Activated naive CD4-positive, alpha-beta T cell treated with anti-CD3 and anti-CD28 coated beads for 36 hours (primary cell): ENCODE results near the gene ACADVL. TPM values are rescaled to one million over a fixed set of nuclear protein-coding genes. Genes with fewer than 3 reads are reported as not detected.
A peak's percentile ranks its signal among the peaks of the same experiment; 100 is the strongest.

Experiments used
- CTCF ChIA-PET: fragments of 350-600 bp; sonication (Branson Sonifier 250); formaldehyde crosslinking; loops from one replicate; lab custom pipeline; 2021; ENCODE audit warnings: antibody characterized with exemption; lab: Charles Lee
- DNase-seq: peaks from one replicate; pipeline ENCODE4 v3.0.0-alpha.2; 2020
- H3K27ac Mint-ChIP-seq: one replicate; pipeline ENCODE4 v1.8.0; 2021; ENCODE audit warnings: mild to moderate bottlenecking, mixed read lengths
- H3K27me3 Mint-ChIP-seq: one replicate; pipeline ENCODE4 v1.8.0; 2021; ENCODE audit warnings: low read depth, mixed read lengths
- H3K36me3 Mint-ChIP-seq: one replicate; pipeline ENCODE4 v1.8.0; 2021; ENCODE audit warnings: low read depth, mixed read lengths
- H3K4me1 Mint-ChIP-seq: one replicate; pipeline ENCODE4 v1.8.0; 2021; ENCODE audit warnings: low read depth, mixed read lengths
- H3K4me3 Mint-ChIP-seq: one replicate; pipeline ENCODE4 v1.8.0; 2021; ENCODE audit warnings: mild to moderate bottlenecking, moderate library complexity, mixed read lengths
- H3K9me3 Mint-ChIP-seq: one replicate; pipeline ENCODE4 v1.8.0; 2021; ENCODE audit warnings: mixed read lengths
- intact Hi-C: fragments of 100-400 bp; cut with micrococcal nuclease; formaldehyde crosslinking; loops from one replicate; pipeline ENCODE4 v1.15.1; 2023
- total RNA-seq, 2 experiments: library from RNA; stranded (reverse); gene quantifications; one replicate each; pipeline ENCODE4 v1.2.3, GENCODE V29; 2021

ACADVL gene
- total RNA-seq, 2 experiments from 2014 or later, result 263 to 267 TPM

- DNase-seq, result no peak
- Mint-ChIP-seq H3K4me3 (no peak overlapping the region), H3K27ac (no peak overlapping the region), H3K9me3 (no peaks in the 10 kb centered on the region), H3K27me3 (no peaks in the 10 kb centered on the region), H3K4me1 (peaks cover 32% of the 10 kb centered on the region), H3K36me3 (peaks cover 14% of the 10 kb centered on the region)
- CTCF ChIA-PET, result interaction anchor here (1.4 kb wide), 1 partner anchor 10 kb away, joined by 3 read pairs; the partner anchor contains the start of genes ACADVL and DLG4
- intact Hi-C loops, result no loop called here
These were observed 9.8 kb downstream of the ACADVL start for GRCh38 chr17:7229504-7229903.

DNA sequence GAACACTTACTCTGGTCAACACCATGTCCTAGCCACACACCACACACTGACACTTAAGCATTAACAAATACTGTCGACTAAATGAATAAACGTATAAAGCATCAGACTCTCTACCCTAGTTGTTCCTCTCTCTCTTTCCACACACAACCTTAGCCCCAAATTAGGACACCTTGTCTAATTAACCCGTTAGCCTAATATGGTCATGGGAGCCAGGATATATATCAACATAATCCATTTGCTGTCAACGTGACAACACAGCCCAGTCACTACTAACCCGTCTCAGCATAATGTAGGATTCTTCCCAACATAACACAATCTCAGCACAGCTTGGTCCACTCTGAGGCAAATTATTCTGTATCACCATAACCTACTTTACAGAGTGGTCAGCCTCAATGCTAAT, 12.4 kb downstream of the ACADVL start:
- DNase-seq, result no peak
- intact Hi-C loops, result no loop called here
- peak overlapping the region; percentile 4 for H3K4me3 Mint-ChIP-seq
- peaks cover 57% of the 10 kb centered on the region for H3K4me1 Mint-ChIP-seq
- CTCF ChIA-PET, result interaction anchor here (0.7 to 2.6 kb wide), 2 partner anchors 11 to 65 kb away, joined by 5 to 15 read pairs; partner anchors contain the start of genes ACADVL and DLG4
- H3K36me3 Mint-ChIP-seq, result peaks cover 25% of the 10 kb centered on the region
- H3K27ac Mint-ChIP-seq, result no peak overlapping the region
- H3K27me3 Mint-ChIP-seq, result no peaks in the 10 kb centered on the region
- no peaks in the 10 kb centered on the region for H3K9me3 Mint-ChIP-seq

DNA sequence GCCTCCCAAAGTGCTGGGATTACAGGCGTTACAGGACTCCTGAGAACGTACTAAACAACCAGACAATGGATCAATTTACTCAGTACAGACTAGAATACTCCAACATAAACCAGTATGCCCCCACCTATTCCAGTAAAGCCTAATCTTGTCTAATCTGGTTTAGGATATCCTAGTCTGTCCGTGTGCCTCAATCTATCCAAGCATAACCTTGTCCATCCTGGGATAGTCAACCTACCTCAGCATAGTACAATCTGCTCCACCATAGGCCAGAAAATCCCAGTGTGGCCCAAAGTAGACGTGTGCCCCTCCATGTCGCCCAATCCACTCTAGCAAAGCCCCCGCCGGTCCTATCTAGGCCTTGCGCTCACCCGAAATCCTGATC, 14.0 kb downstream of the ACADVL start:
- H3K27me3 Mint-ChIP-seq, result no peaks in the 10 kb centered on the region
- peaks cover 54% of the 10 kb centered on the region for H3K4me1 Mint-ChIP-seq
- peaks cover 21% of the 10 kb centered on the region for H3K36me3 Mint-ChIP-seq
- H3K27ac Mint-ChIP-seq, result peak overlapping the region; percentile 80
- CTCF ChIA-PET, result interaction anchor here (2.6 kb wide), 1 partner anchor 13 kb away, joined by 15 read pairs; the partner anchor contains the start of genes ACADVL and DLG4
- no peak for DNase-seq
- intact Hi-C loops, result loop anchor here (1.0 to 2.0 kb wide), 3 partner anchors 19 to 251 kb away; partner anchors contain the start of genes EIF5A and POLR2A
- no peaks in the 10 kb centered on the region for H3K9me3 Mint-ChIP-seq
- peak overlapping the region; percentile 90 for H3K4me3 Mint-ChIP-seq

DNA sequence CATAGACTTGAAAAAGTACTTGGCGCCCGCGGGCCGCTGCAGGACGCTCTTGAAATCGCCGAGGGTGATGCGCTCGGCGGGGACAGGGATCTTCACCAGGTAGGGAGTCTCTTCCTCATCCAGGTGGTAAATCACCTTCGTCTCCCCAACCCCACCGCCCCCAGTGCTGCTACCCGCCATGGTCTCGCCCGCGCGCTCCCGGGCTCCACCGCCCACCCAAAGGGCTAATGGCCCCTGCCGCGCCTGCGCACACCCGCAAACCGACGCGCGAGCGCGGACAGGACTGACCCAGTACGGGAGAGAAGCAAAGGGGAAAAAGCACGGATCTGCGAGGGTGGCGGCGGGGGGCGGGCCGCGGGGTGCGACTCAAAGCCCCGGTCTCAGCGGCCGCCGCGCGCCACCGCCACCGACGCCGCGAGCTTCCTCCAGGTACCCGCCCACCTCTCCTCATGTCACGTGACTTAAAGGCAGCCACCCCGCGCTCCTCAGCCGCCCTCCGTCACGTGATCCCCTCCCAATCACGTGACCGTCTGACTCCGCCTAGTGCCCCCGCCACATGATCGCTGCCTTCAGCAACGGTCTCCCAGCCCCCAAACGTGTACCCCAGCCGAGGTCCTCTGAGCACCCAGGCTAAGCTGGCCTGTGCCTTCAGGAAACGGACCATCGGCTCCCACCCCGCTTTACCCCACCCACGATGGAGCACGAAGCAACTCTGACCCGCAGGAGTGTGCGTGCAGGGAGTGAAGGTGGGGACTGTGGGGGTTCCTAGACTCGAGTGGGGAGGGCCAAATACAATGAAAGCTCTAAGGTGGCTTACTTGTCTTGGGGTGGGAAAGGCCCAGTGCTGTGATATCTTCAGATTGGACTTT, 14.6 kb downstream of the ACADVL start, which contains the start of gene DVL2:
TSS of gene DVL2 (minus strand) at position 435 of the 869 bp plus-strand sequence. CDS start at position 180, 255 bp downstream.
- intact Hi-C loops, result loop anchor here (1.0 to 2.0 kb wide), 3 partner anchors 20 to 250 kb away; partner anchors contain the start of genes EIF5A and POLR2A
- Mint-ChIP-seq H3K9me3 (no peaks in the 10 kb centered on the region), H3K27ac (peak within 1 kb of the TSS; percentile 88), H3K4me1 (peaks cover 52% of the 10 kb centered on the region), H3K36me3 (peaks cover 22% of the 10 kb centered on the region), H3K4me3 (peak within 1 kb of the TSS; percentile 90), H3K27me3 (no peaks in the 10 kb centered on the region)
- CTCF ChIA-PET, result interaction anchor here (1.3 to 1.9 kb wide), 2 partner anchors 12 to 14 kb away, joined by 3 to 6 read pairs; partner anchors contain the start of genes ACADVL and DLG4
- DNase-seq, result peak; percentile 96

DNA sequence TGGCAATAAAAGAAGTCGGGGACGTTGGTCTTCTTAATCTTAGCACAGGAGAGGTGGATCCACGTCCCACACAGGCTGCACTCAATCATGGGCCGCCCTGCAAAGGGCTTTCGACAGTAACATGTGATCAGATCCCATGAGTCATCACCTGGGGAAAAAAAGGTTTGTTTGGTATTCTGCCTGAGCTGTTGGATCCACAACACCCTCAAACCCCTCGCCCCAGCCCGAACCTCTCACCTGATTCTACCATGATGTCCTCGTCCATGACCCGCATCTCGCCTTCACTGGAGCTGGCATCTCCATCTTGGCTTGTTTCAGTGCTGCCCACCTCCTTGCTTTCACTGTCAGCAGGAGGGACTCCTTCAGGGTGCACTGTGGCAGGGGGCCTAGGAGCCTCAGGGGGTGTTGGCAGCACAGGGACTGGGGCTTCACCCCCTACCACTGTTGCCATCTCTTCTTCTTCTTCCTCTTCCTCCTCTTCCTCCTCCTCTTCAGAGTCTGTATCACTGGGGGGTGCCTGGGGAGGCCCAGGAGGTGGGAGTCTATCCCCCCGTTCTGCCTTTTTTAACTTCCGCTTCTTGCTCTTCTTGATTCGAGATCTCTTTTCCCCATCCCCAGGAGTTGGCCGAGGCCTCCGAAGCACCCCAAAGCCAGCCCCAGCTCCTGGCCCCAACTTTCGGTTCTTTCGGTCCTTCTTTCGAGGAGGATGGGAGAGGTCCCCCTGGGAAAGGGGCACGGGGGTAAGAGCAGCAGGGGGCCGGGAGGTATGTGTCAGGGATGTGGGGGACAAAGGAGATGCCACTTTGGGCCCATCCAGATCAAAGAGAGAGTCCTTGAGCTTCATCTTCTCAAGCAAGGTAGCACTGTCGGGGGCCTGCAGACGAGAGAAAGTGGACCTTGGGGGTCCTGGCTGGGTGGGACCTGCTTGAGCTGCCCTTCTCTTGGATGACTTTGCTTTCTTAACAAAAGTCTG, 16.2 kb downstream of the ACADVL start:
- intact Hi-C loops, result loop anchor here (2.0 to 5.0 kb wide), 2 partner anchors 249 to 606 kb away; partner anchors contain the start of gene POLR2A
- Mint-ChIP-seq H3K36me3 (peaks cover 22% of the 10 kb centered on the region), H3K9me3 (no peaks in the 10 kb centered on the region), H3K4me1 (peaks cover 61% of the 10 kb centered on the region), H3K27ac (peak overlapping the region; percentile 22), H3K4me3 (peak overlapping the region; percentile 90), H3K27me3 (no peaks in the 10 kb centered on the region)
- CTCF ChIA-PET, result interaction anchor here (0.7 to 1.9 kb wide), 3 partner anchors 15 to 17 kb away, joined by 3 to 6 read pairs (median 4); partner anchors contain the start of genes ACADVL and DLG4
- DNase-seq, result no peak

DNA sequence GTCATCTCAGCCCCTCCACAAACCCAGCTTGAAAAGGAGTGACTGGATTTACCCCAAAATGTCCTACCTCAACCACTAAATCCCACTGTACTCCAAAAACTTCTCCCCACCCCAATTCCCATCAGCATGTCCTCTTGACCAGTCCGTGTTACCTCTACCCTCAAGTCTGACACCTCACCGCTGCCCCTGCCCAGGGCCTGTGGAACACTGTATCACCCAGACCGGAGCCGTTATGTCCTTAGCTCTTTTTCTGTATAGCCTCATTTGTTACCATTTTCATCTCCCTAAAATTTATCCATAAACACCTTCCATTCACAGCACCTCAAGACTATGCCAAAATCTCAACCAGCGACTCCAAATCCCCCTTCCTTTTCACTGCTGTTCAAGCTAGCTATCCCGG, 17.1 kb downstream of the ACADVL start:
- intact Hi-C loops, result loop anchor here (5.0 kb wide), 1 partner anchor 605 kb away; no protein-coding TSS in a partner anchor

DNA sequence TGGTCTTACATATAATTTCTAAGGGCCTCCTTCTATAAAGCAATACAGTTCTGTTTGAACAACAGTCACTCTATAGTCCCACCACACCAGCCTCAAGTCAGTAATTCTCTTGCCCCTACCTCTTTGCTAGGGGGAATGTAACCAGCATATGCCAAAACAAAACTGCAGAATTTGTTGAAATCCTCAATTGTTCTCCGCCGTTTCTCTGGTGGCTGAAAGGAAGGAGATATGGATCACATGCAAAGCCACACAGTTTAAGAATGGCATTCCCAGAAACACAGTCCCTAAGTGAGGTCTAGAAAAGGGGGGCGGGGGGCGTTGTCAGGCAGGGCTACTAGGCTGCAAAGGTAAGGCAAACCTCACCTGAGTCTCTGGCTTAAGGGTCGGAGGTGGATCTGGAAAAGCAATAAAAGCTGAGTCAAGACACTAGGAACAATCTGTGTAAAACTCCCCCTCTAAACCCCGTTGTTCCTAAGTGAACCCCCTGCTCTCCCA, 17.6 kb downstream of the ACADVL start:
- H3K36me3 Mint-ChIP-seq, result peaks cover 26% of the 10 kb centered on the region
- intact Hi-C loops, result loop anchor here (5.0 kb wide), 1 partner anchor 605 kb away; no protein-coding TSS in a partner anchor

More for the DNA sequence above, 17.1 kb downstream of the ACADVL start:
- H3K27me3 Mint-ChIP-seq, result no peaks in the 10 kb centered on the region
- H3K4me1 Mint-ChIP-seq, result peaks cover 69% of the 10 kb centered on the region
- DNase-seq, result no peak
- CTCF ChIA-PET, result interaction anchor here (0.7 to 1.0 kb wide), 2 partner anchors 16 to 17 kb away, joined by 3 to 4 read pairs; partner anchors contain the start of genes ACADVL and DLG4
- peak overlapping the region; percentile 86 for H3K27ac Mint-ChIP-seq
- peak overlapping the region; percentile 94 for H3K4me3 Mint-ChIP-seq
- no peaks in the 10 kb centered on the region for H3K9me3 Mint-ChIP-seq
- H3K36me3 Mint-ChIP-seq, result peaks cover 25% of the 10 kb centered on the region

DNA sequence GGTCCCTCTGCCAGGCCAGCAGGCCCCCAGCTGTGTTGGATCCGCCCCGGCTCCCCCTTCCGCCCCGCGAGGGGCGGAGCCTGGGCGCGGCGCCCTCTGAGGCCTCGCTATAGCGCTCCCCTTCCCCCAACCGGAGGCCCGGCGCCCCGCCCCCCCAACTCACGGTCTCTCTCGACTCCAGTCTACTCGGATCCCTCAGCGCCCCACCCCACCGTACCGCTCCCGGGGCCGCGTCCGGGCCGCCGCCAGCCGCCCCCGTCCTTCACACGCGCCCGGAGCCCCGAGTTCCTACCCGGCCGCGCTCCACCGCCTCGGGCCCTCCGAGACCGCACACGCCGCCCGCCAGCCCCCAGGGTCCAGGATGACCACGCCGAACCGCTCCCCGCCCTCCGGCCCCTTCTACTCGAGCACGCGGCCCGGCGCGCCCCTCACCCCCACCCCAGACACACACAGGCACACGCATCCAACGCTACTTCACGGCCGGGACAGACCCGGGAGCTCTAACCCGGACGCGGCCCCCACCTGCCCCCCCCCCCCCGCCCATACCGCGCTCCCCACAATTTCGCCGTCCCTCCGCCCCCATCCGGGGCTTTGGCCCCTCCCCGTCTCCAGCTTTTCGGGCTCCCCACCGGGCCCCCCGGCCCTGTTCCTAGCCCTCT, 18.2 kb downstream of the ACADVL start:
- DNase-seq, result peak; percentile 81
- peaks cover 29% of the 10 kb centered on the region for H3K36me3 Mint-ChIP-seq
- CTCF ChIA-PET, result interaction anchor here (0.5 to 2.5 kb wide), 3 partner anchors 18 to 60 kb away, joined by 3 to 8 read pairs (median 5); partner anchors contain the start of genes ACADVL and DLG4
- H3K27ac Mint-ChIP-seq, result peak overlapping the region; percentile 86
- H3K9me3 Mint-ChIP-seq, result no peaks in the 10 kb centered on the region
- H3K4me3 Mint-ChIP-seq, result peak overlapping the region; percentile 94
- H3K27me3 Mint-ChIP-seq, result no peaks in the 10 kb centered on the region
- peaks cover 67% of the 10 kb centered on the region for H3K4me1 Mint-ChIP-seq
- intact Hi-C loops, result loop anchor here (2.0 to 5.0 kb wide), 2 partner anchors 449 to 604 kb away; partner anchors contain the start of gene TP53

More for the DNA sequence above, 17.6 kb downstream of the ACADVL start:
- no peak for DNase-seq
- Mint-ChIP-seq H3K27me3 (no peaks in the 10 kb centered on the region), H3K27ac (peak overlapping the region; percentile 86), H3K4me1 (peaks cover 68% of the 10 kb centered on the region), H3K4me3 (peak overlapping the region; percentile 94), H3K9me3 (no peaks in the 10 kb centered on the region)
- CTCF ChIA-PET, result interaction anchor here (0.5 to 2.5 kb wide), 4 partner anchors 17 to 61 kb away, joined by 3 to 8 read pairs (median 4); partner anchors contain the start of genes ACADVL and DLG4

DNA sequence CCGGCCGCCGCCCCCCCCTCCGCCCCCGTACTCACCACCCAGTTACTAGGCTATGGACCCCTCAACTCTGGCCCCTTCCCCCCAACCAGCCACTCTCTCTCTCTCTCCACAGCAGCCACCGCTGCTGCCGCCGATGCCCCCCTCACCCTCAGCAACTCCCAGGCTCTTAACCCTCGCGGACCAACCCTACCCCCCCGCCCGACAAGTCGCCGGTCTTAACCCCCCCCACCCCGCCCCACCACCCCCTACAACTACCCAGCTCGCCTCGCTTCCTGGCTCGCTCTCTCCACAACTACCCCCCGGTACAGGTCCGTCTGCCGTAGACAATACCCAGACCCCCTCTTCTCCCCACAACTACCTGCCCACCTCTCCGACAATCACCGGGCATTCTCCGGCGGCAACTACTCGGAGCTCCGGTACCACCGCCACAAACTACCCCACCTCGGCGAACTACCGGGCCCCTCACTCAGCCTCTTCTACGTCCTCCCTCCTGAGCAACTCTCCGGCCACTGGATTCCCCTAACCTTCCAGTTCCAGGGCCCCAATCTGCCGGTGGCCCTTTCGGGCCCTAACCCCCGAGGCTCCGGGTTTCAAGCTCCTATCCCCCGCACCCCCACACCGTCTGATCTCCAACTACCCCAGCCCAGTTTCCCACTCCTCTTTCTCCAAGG, 18.8 kb downstream of the ACADVL start:
- no peaks in the 10 kb centered on the region for H3K27me3 Mint-ChIP-seq
- peak; percentile 42 for DNase-seq
- H3K4me1 Mint-ChIP-seq, result peaks cover 66% of the 10 kb centered on the region
- intact Hi-C loops, result loop anchor here (1.0 to 5.0 kb wide), 7 partner anchors 14 to 604 kb away; partner anchors contain the start of genes ACADVL, DLG4, EIF5A and ELP5
- H3K9me3 Mint-ChIP-seq, result no peaks in the 10 kb centered on the region
- peak overlapping the region; percentile 94 for H3K4me3 Mint-ChIP-seq
- peaks cover 34% of the 10 kb centered on the region for H3K36me3 Mint-ChIP-seq
- H3K27ac Mint-ChIP-seq, result peak overlapping the region; percentile 92
- CTCF ChIA-PET, result interaction anchor here (0.6 to 2.5 kb wide), 4 partner anchors 15 to 193 kb away, joined by 3 to 8 read pairs (median 3); partner anchors contain the start of genes ACADVL and DLG4
